Body of pancreas (tissue), 4 donors: ENCODE results near the gene ACSL1. TPM values are rescaled to one million over a fixed set of nuclear protein-coding genes. Genes with fewer than 3 reads are reported as not detected.
A peak's percentile ranks its signal among the peaks of the same experiment; 100 is the strongest.

Experiments
- ATAC-seq: fragments of 150-250 bp; one replicate; pipeline ENCODE4 v1.9.1; 2016
- DNase-seq, 4 donors: peaks; one replicate each; pipeline ENCODE4 v3.0.0-alpha.2; 2019
- H3K27ac ChIP-seq, 4 donors: fragments of 200-600 bp; sonication (generic); 1 replicate in 3 of 4; 2 replicates in 1 of 4; pipeline versions ENCODE4 v1.5.1 to v1.6.1; 2016 to 2019; ENCODE audit warnings: mild to moderate bottlenecking in 1 of 4, mixed read lengths in 1 of 4, moderate library complexity in 1 of 4
- H3K27me3 ChIP-seq, 2 donors: fragments of 200-600 bp; sonication (generic); one replicate each; pipeline ENCODE4 v1.6.0; 2016; ENCODE audit warnings: mild to moderate bottlenecking in 1 of 2
- H3K36me3 ChIP-seq, 2 donors: fragments of 200-600 bp; sonication (generic); replicated peaks in 1 of 2; 2 replicates each; pipeline ENCODE4 v1.5.1; 2016; ENCODE audit warnings: low read depth in 2 of 2; ENCODE audit not compliant: insufficient read depth in 1 of 2
- H3K4me1 ChIP-seq: fragments of 200-600 bp; sonication (generic); one replicate; pipeline ENCODE4 v1.6.0; 2016
- H3K4me3 ChIP-seq, 2 donors: fragments of 200-600 bp; sonication (generic); 1 replicate in 1 of 2; 2 replicates in 1 of 2; pipeline ENCODE4 v1.5.1; 2016 to 2019
- H3K9me3 ChIP-seq, 3 donors: fragments of 200-600 bp; sonication (generic); 1 replicate in 2 of 3; 2 replicates in 1 of 3; pipeline ENCODE4 v1.5.1; 2016
- POLR2A ChIP-seq, 3 donors: fragments of 450-650 bp; IDR thresholded peaks; one replicate each; pipeline ENCODE4 v1.6.1; 2016; ENCODE audit warnings: antibody characterized with exemption in 3 of 3, mild to moderate bottlenecking in 2 of 3
- WGBS, 2 donors: methylation state at CpG; one replicate each; pipeline ENCODE4 v1.1.5; 2017; 5-methylcytosine and 5-hydroxymethylcytosine counted together
- intact Hi-C: fragments of 100-400 bp; cut with DNase I; formaldehyde crosslinking; loops from one replicate; pipeline ENCODE4 v1.15.1; 2023
- total RNA-seq, 2 donors: library from RNA; depleted of rRNA; stranded (reverse); fragments of >200 nt; gene quantifications; one replicate each; pipeline ENCODE4 v1.1.0, GENCODE V29; 2016
- TF ChIP-seq, protein P1 (sequence below), 7 experiments: fragments of 450-650 bp in 4 of 7; fragments of 200-600 bp in 3 of 7; sonication (generic) in 3 of 7; IDR thresholded peaks; one replicate each; pipeline ENCODE4 v1.5.1; 2016 to 2019; ENCODE audit warnings: antibody characterized with exemption in 7 of 7

The ACSL1 gene
- total RNA-seq, 2 donors from 2014 or later = 36.6 to 193 TPM

- Histone ChIP-seq H3K27me3 (no peaks in the 10 kb centered on the region), H3K4me1 (no peaks in the 10 kb centered on the region), H3K27ac (no peak overlapping the region), H3K9me3 (no peaks in the 10 kb centered on the region), H3K36me3 (no peaks in the 10 kb centered on the region), H3K4me3 (no peak overlapping the region)
- TF ChIP-seq POLR2A (IDR thresholded peaks at IDR 0.05) = no peak
- TF ChIP-seq, protein P1, sequence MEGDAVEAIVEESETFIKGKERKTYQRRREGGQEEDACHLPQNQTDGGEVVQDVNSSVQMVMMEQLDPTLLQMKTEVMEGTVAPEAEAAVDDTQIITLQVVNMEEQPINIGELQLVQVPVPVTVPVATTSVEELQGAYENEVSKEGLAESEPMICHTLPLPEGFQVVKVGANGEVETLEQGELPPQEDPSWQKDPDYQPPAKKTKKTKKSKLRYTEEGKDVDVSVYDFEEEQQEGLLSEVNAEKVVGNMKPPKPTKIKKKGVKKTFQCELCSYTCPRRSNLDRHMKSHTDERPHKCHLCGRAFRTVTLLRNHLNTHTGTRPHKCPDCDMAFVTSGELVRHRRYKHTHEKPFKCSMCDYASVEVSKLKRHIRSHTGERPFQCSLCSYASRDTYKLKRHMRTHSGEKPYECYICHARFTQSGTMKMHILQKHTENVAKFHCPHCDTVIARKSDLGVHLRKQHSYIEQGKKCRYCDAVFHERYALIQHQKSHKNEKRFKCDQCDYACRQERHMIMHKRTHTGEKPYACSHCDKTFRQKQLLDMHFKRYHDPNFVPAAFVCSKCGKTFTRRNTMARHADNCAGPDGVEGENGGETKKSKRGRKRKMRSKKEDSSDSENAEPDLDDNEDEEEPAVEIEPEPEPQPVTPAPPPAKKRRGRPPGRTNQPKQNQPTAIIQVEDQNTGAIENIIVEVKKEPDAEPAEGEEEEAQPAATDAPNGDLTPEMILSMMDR (IDR thresholded peaks at IDR 0.05) = no peak
- intact Hi-C loops = no loop called here
- DNase-seq (no peak), ATAC-seq (no peak)
- WGBS, 2 donors = 78 to 81% methylated on average over 10 of the region's 10 CpGs
Measured at GRCh38 chr4:184833046-184833838, 7.5 kb upstream of the ACSL1 start.

DNA sequence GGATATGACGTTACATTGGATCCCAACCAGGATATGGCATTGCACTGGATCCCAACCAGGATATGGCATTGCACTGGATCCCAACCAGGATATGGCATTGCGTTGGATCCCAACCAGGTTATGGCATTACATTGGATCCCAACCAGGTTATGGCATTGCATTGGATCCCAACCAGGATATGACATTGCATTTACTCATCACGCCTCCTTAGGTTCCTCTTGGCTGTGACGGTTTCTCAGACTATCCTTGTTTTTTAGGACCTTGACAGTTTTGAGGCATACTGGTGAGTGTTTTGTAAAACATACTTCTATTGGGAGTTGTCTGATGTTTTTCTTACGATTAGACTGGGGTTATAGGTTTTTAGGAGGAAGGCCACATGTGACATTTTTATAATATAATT is 5.4 kb upstream of the ACSL1 start:
- DNase-seq = no peak
- peaks cover 10% of the 10 kb centered on the region for H3K4me1 ChIP-seq
- WGBS, 2 donors = 74 to 77% methylated on average over 5 of the region's 5 CpGs
- no peaks in the 10 kb centered on the region for H3K9me3 ChIP-seq
- TF ChIP-seq, protein P1 (IDR thresholded peaks at IDR 0.05) = no peak
- no peak for TF ChIP-seq POLR2A (IDR thresholded peaks at IDR 0.05)
- no peak for ATAC-seq
- H3K4me3 ChIP-seq = no peak overlapping the region
- no peaks in the 10 kb centered on the region for H3K36me3 ChIP-seq
- intact Hi-C loops = no loop called here
- no peak overlapping the region for H3K27ac ChIP-seq
- H3K27me3 ChIP-seq = no peaks in the 10 kb centered on the region

DNA sequence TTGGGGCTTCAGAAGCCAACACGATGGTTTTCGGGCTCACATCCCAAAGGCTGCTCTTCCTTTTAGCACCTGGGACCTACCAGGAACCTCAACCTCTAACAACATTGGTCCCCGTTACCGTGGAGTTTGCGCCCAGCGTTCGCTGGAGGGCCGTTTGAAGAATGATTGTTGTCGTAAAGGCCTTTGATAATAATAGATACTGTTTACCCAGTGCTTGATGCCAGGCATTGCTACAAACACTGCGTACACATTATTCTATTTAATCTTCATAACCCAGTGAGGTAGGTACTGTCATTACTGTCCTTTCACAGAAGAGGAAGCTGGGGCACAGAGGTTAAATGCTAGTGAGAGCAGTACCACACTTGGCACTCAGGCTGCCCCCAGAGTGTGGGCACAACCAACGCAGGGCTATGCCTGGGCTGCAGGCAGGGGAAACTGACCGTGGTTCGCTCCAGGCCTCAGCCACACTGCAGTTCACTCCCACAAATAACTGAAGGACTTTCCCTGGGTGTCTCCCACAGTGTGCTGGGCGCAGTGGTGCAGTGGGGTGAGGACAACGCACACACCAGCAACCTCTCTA is 1.0 kb upstream of the ACSL1 start:
- WGBS, 2 donors = 24 to 50% methylated on average over 12 to 15 of the region's 15 CpGs
- H3K27ac ChIP-seq = peak overlapping the region in 3 of 4 donors; percentile 61 to 78 (median 69)
- no peak for ATAC-seq

GRCh38 chr4:184825141-184825895 is 450 bp downstream of the ACSL1 start:
- H3K27ac ChIP-seq = peak overlapping the region; percentile 42 to 78 (median 58)
- H3K4me3 ChIP-seq = peak overlapping the region in 1 of 2 donors; percentile 6
- DNase-seq = peak; percentile 34 to 47 (median 36)
- intact Hi-C loops = no loop called here
- H3K4me1 ChIP-seq = peaks cover 29% of the 10 kb centered on the region
- ATAC-seq = peak; percentile 55
- H3K9me3 ChIP-seq = no peaks in the 10 kb centered on the region
- TF ChIP-seq POLR2A (IDR thresholded peaks at IDR 0.05) = peak in 1 of 3 donors; percentile 6
- TF ChIP-seq, protein P1 (IDR thresholded peaks at IDR 0.05) = no peak
- 1 to 5% methylated on average over 6 to 77 of the region's 92 CpGs for WGBS, 2 donors
- no peaks in the 10 kb centered on the region for H3K27me3 ChIP-seq
- H3K36me3 ChIP-seq = no peaks in the 10 kb centered on the region

More for the DNA sequence above, 1.0 kb upstream of the ACSL1 start:
- H3K4me3 ChIP-seq = peak overlapping the region; percentile 42 to 72
- H3K27me3 ChIP-seq = no peaks in the 10 kb centered on the region
- intact Hi-C loops = no loop called here
- H3K4me1 ChIP-seq = peaks cover 20% of the 10 kb centered on the region
- TF ChIP-seq, protein P1 (IDR thresholded peaks at IDR 0.05) = no peak
- TF ChIP-seq POLR2A (IDR thresholded peaks at IDR 0.05) = no peak
- DNase-seq = no peak
- H3K36me3 ChIP-seq = no peaks in the 10 kb centered on the region
- no peaks in the 10 kb centered on the region for H3K9me3 ChIP-seq
